Smooth muscle cell (in vitro differentiated cells): ENCODE data around the gene NARF. TPM values are rescaled to one million over a fixed set of nuclear protein-coding genes. Genes with fewer than 3 reads are reported as not detected.

Experiments used
- DNase-seq: peaks from one replicate; lab custom pipeline; 2025; ENCODE audit not compliant: unreplicated experiment; lab: John Stamatoyannopoulos, UW
- H2AFZ ChIP-seq: fragments of 200-600 bp; sonication (generic); 2 replicates; pipeline ENCODE4 v1.6.0; 2016; ENCODE audit warnings: antibody characterized with exemption, low read depth, mild to moderate bottlenecking
- H3F3A ChIP-seq: fragments of 200-600 bp; sonication (generic); 2 replicates; pipeline ENCODE4 v1.6.0; 2017; ENCODE audit warnings: antibody characterized with exemption, low read depth
- H3K27ac ChIP-seq: fragments of 200-600 bp; sonication (generic); 2 replicates; pipeline ENCODE4 v1.5.1; 2016; ENCODE audit warnings: low read depth, mild to moderate bottlenecking
- H3K27me3 ChIP-seq: fragments of 200-600 bp; sonication (generic); 2 replicates; pipeline ENCODE4 v1.6.1; 2016; ENCODE audit warnings: low read depth, mild to moderate bottlenecking
- H3K36me3 ChIP-seq: fragments of 200-600 bp; sonication (generic); 2 replicates; pipeline ENCODE4 v1.5.1; 2016; ENCODE audit warnings: low read depth
- H3K4me1 ChIP-seq: fragments of 200-600 bp; sonication (generic); 2 replicates; pipeline ENCODE4 v1.5.1; 2016; ENCODE audit warnings: low read depth
- H3K4me2 ChIP-seq: fragments of 200-600 bp; sonication (generic); 2 replicates; pipeline ENCODE4 v1.6.0; 2016; ENCODE audit warnings: mild to moderate bottlenecking
- H3K4me3 ChIP-seq: fragments of 200-600 bp; sonication (generic); 2 replicates; pipeline ENCODE4 v1.5.1; 2016; ENCODE audit warnings: mild to moderate bottlenecking
- H3K79me2 ChIP-seq: fragments of 200-600 bp; sonication (generic); 2 replicates; pipeline ENCODE4 v1.6.0; 2016; ENCODE audit warnings: low read depth, mild to moderate bottlenecking
- H3K9ac ChIP-seq: fragments of 200-600 bp; sonication (generic); 2 replicates; pipeline ENCODE4 v1.6.0; 2016; ENCODE audit warnings: low read depth
- H3K9me3 ChIP-seq: fragments of 200-600 bp; sonication (generic); replicated peaks from 2 replicates; pipeline ENCODE4 v1.5.1; 2016; ENCODE audit warnings: low read depth
- H4K20me1 ChIP-seq: fragments of 200-600 bp; sonication (generic); 2 replicates; pipeline ENCODE4 v1.6.0; 2016; ENCODE audit warnings: low read depth
- WGBS: methylation state at CpG from one replicate; pipeline ENCODE4 v1.1.7; 2016; ENCODE audit warnings: low lambda C conversion rate; 5-methylcytosine and 5-hydroxymethylcytosine counted together
- polyA plus RNA-seq: library from polyadenylated mRNA; unstranded; fragments of >200 nt; fragmentation: Nextera tagmentation; extraction: Ambion mirVana; gene quantifications from 2 replicates; pipeline ENCODE4 v1.2.1, GENCODE V29; 2016
- total RNA-seq: library from RNA; depleted of rRNA; stranded (reverse); fragments of >200 nt; gene quantifications from 2 replicates; pipeline ENCODE4 v1.2.3, GENCODE V29; 2014
- TF ChIP-seq, protein P1 (sequence below): fragments of 200-600 bp; sonication (generic); IDR thresholded peaks from 2 replicates; pipeline ENCODE4 v1.5.1; 2017; ENCODE audit warnings: borderline replicate concordance, mild to moderate bottlenecking, antibody characterized with exemption; ENCODE audit not compliant: insufficient read depth, poor library complexity, severe bottlenecking

NARF gene
- total and polyA plus RNA-seq, 2 experiments from 2014 or later, result 52.0 to 178 TPM

DNA sequence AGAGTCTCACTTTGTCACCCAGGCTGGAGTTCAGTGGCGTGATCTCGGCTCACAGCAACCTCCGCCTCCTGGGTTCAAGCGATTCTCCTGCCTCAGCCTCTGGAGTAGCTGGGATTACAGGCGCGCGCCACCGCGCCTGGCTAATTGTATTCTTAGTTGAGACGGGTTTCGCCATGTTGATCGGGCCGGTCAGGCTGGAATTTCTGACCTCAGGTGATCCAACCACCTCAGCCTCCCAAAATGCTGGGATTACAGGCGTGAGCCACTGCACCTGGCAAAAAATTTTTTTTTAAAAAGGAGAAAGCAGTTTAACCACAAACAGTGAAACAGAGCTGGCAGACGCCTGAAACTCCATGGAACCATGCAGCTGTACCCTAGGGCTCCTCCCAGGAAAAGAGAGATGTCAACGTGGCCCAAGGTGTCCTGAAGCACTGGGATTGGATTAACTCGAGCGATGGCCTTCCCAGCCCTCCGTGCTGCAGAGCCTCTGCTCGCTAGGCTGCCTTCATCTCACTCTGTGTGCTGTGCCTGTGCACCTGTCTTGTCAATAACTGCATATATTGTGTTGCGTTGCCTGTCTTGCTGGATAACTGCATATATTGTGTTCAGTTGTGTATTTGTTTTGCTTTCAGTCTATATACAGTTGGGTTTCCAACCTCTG, 31.4 kb downstream of the NARF start:
- H3K4me1 ChIP-seq, result no peaks in the 10 kb centered on the region
- TF ChIP-seq, protein P1, sequence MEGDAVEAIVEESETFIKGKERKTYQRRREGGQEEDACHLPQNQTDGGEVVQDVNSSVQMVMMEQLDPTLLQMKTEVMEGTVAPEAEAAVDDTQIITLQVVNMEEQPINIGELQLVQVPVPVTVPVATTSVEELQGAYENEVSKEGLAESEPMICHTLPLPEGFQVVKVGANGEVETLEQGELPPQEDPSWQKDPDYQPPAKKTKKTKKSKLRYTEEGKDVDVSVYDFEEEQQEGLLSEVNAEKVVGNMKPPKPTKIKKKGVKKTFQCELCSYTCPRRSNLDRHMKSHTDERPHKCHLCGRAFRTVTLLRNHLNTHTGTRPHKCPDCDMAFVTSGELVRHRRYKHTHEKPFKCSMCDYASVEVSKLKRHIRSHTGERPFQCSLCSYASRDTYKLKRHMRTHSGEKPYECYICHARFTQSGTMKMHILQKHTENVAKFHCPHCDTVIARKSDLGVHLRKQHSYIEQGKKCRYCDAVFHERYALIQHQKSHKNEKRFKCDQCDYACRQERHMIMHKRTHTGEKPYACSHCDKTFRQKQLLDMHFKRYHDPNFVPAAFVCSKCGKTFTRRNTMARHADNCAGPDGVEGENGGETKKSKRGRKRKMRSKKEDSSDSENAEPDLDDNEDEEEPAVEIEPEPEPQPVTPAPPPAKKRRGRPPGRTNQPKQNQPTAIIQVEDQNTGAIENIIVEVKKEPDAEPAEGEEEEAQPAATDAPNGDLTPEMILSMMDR, result no peak
- no peak overlapping the region for H3K9ac ChIP-seq
- H4K20me1 ChIP-seq, result peaks cover 5% of the 10 kb centered on the region
- H3K27me3 ChIP-seq, result no peaks in the 10 kb centered on the region
- no peaks in the 10 kb centered on the region for H3F3A ChIP-seq
- no peak overlapping the region for H2AFZ ChIP-seq
- H3K79me2 ChIP-seq, result no peaks in the 10 kb centered on the region
- H3K4me3 ChIP-seq, result no peak overlapping the region
- H3K9me3 ChIP-seq, result no peaks in the 10 kb centered on the region
- DNase-seq, result no peak
- no peaks in the 10 kb centered on the region for H3K36me3 ChIP-seq
- WGBS, result 92% methylated on average over 21 of the region's 21 CpGs
- no peak overlapping the region for H3K4me2 ChIP-seq
- no peak overlapping the region for H3K27ac ChIP-seq

DNA sequence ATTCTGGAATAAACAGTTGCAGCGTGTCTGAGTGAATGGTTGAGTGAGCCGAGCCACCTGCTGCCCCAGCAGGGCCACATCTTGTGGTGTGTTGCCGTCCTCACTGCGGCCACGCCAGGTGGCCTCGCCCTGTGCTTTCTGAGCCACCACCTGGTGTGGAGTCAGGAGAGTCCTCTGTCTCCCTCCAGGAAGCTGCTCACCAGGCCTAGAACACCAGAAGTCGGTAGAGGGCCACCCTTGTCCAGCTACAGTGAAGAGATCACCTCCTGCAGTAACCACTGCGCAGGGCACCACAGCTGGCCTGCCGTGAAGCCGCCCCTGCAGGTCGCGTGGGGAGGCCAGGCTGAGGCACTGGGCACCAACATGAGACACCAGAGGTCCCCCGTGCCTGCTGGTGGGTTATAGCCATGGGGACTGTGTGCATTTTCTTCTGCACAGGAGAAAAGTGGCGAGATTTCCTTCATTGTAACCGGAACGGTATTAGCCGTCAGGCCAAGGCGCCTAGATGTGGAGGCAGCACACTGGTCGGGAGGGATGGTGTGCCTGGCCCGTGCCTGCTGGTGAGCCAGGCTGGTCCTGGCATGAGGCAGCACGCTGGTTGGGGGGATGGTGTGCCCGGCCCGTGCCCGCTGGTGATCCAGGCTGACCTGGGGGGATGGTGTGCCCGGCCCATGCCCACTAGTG, 32.1 kb downstream of the NARF start:
- H3K79me2 ChIP-seq, result no peaks in the 10 kb centered on the region
- H2AFZ ChIP-seq, result no peak overlapping the region
- no peak overlapping the region for H3K4me2 ChIP-seq
- H3K27ac ChIP-seq, result no peak overlapping the region
- no peak overlapping the region for H3K9ac ChIP-seq
- peaks cover 4% of the 10 kb centered on the region for H3F3A ChIP-seq
- no peaks in the 10 kb centered on the region for H3K4me1 ChIP-seq
- H3K9me3 ChIP-seq, result no peaks in the 10 kb centered on the region
- H3K36me3 ChIP-seq, result no peaks in the 10 kb centered on the region
- 93% methylated on average over 25 of the region's 25 CpGs for WGBS
- H3K27me3 ChIP-seq, result no peaks in the 10 kb centered on the region
- TF ChIP-seq, protein P1, result no peak
- no peak overlapping the region for H3K4me3 ChIP-seq
- peaks cover 5% of the 10 kb centered on the region for H4K20me1 ChIP-seq
- no peak for DNase-seq

DNA sequence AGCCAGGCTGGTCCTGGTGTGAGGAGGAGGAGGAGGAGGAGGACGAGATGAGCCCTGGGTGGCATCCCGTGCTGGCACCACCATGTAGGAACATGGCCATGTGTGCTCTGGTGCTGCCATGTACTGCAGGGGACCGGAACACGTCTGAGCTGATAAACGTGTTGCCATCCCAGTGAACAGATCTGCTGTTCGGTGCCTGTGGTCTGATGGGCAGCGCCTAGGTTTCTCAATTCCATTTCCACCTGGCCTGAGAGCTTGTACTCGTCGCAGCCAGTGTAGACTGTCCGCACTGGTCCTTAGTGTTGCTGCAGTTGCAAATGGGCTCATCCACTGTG, 32.6 kb downstream of the NARF start:
- no peak overlapping the region for H3K4me3 ChIP-seq
- H3K27ac ChIP-seq, result no peak overlapping the region
- WGBS, result 97% methylated on average over 10 of the region's 10 CpGs
- no peaks in the 10 kb centered on the region for H3K79me2 ChIP-seq
- no peaks in the 10 kb centered on the region for H3K4me1 ChIP-seq
- H3K4me2 ChIP-seq, result no peak overlapping the region
- DNase-seq, result no peak
- H3K9me3 ChIP-seq, result no peaks in the 10 kb centered on the region
- peaks cover 4% of the 10 kb centered on the region for H3F3A ChIP-seq
- H4K20me1 ChIP-seq, result peaks cover 5% of the 10 kb centered on the region
- TF ChIP-seq, protein P1, result no peak
- H2AFZ ChIP-seq, result no peak overlapping the region
- no peaks in the 10 kb centered on the region for H3K27me3 ChIP-seq
- no peak overlapping the region for H3K9ac ChIP-seq
- no peaks in the 10 kb centered on the region for H3K36me3 ChIP-seq

DNA sequence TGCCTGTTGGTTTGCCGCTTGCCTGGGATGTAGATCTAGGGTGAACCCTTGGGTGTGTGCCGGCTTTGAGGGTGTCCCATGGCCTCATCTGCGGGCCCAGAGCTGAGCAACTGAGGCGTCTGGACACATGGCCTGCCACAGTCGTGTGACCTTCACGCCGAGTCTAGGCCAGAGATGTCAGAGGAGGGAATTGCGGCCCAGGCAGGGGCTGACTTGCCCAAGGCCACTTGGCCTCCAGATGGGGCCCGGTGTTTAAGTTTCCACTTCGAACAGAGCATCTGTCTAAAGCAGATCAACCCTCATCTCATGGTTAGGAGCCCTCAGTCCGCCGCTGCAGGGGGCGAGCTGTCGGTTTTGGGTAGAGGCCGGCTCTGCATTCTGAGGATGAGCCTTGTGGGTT, 33.0 kb downstream of the NARF start:
- H3K27ac ChIP-seq, result no peak overlapping the region

More for the DNA sequence above, 33.0 kb downstream of the NARF start:
- Histone ChIP-seq H3K79me2 (no peaks in the 10 kb centered on the region), H3F3A (peaks cover 4% of the 10 kb centered on the region), H3K36me3 (no peaks in the 10 kb centered on the region), H3K9me3 (no peaks in the 10 kb centered on the region), H3K27me3 (no peaks in the 10 kb centered on the region), H3K4me1 (no peaks in the 10 kb centered on the region), H3K9ac (no peak overlapping the region), H2AFZ (no peak overlapping the region), H3K4me3 (no peak overlapping the region), H4K20me1 (peaks cover 5% of the 10 kb centered on the region), H3K4me2 (no peak overlapping the region)
- TF ChIP-seq, protein P1, result no peak
- 96% methylated on average over 15 of the region's 15 CpGs for WGBS
- DNase-seq, result no peak
